HFF-Myc (cell line): ENCODE measurements around the gene PPP1R15B.

ENCODE experiments used
- DNase-seq: peaks from one replicate; pipeline ENCODE4 v3.0.0-alpha.2; 2011; ENCODE audit warnings: low read depth; ENCODE audit errors: extremely low read depth
- H3K4me3 ChIP-seq: replicated peaks from 2 replicates; pipeline ENCODE4 v1.5.1; 2011; ENCODE audit warnings: low read depth, mild to moderate bottlenecking, control low read depth, low read length
- TF ChIP-seq, protein P1 (sequence below): IDR thresholded peaks from 2 replicates; pipeline ENCODE4 v1.5.1; 2012; ENCODE audit warnings: mild to moderate bottlenecking, low read depth, low read length, control low read depth; ENCODE audit errors: missing control alignments

PPP1R15B gene

DNA sequence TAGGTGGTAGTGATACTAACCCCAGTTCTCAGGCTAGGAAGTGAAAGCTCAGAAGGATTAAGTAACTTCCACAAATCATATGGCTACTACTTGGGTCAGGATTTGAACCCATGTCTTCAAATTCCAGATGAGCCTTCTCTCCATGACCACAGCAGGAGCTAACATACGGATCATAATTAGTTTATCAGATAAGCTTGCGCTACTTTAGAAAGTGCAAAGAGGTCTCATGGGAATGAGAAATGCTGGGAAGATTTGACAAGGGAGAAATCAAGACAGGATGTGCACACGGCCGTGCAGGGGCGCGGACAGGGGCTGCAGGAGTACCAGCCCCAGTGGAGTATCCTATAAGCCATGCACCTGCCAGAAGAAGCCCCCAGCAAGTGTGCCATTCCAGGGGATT lies 57.0 kb downstream of the PPP1R15B start:
- H3K4me3 ChIP-seq, result no peak overlapping the region
- TF ChIP-seq, protein P1, sequence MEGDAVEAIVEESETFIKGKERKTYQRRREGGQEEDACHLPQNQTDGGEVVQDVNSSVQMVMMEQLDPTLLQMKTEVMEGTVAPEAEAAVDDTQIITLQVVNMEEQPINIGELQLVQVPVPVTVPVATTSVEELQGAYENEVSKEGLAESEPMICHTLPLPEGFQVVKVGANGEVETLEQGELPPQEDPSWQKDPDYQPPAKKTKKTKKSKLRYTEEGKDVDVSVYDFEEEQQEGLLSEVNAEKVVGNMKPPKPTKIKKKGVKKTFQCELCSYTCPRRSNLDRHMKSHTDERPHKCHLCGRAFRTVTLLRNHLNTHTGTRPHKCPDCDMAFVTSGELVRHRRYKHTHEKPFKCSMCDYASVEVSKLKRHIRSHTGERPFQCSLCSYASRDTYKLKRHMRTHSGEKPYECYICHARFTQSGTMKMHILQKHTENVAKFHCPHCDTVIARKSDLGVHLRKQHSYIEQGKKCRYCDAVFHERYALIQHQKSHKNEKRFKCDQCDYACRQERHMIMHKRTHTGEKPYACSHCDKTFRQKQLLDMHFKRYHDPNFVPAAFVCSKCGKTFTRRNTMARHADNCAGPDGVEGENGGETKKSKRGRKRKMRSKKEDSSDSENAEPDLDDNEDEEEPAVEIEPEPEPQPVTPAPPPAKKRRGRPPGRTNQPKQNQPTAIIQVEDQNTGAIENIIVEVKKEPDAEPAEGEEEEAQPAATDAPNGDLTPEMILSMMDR, result no peak
- no peak for DNase-seq
